Left lobe of liver (tissue), 2 donors: Measurements from ENCODE around the gene GRK5. TPM values are rescaled to one million over a fixed set of nuclear protein-coding genes. Genes with fewer than 3 reads are reported as not detected.

ENCODE experiments used
- ATAC-seq: fragments of 200-7000 bp; cut with Tn5 transposase; one replicate; pipeline ENCODE4 v1.9.1; 2020; ENCODE audit warnings: mild to moderate bottlenecking, moderate library complexity
- DNase-seq: peaks from one replicate; pipeline ENCODE4 v3.0.0-alpha.2; 2020; ENCODE audit warnings: low spot score
- total RNA-seq: library from RNA; stranded (reverse); gene quantifications from one replicate; pipeline ENCODE4 v1.2.1, GENCODE V29; 2021
- donor health status: DM: no; HTN: no; CAD: no; lungs with moderate emphysema.
- donor health status: DM: no; HTN: yes; CAD: no.

The GRK5 gene
- total RNA-seq, 1 donor from 2014 or later, result 8.4 TPM

GRCh38 chr10:119371704-119372663 is 164.6 kb downstream of the GRK5 start:
- no peak for DNase-seq
- no peak for ATAC-seq

GRCh38 chr10:119373294-119374102 is 166.1 kb downstream of the GRK5 start:
- DNase-seq (no peak), ATAC-seq (no peak)

GRCh38 chr10:119374236-119374635 is 166.9 kb downstream of the GRK5 start:
- ATAC-seq, result no peak
- DNase-seq, result no peak

- no peak for ATAC-seq
- DNase-seq, result no peak
Observed at GRCh38 chr10:119375574-119376272, 168.4 kb downstream of the GRK5 start.

- DNase-seq, result no peak
- ATAC-seq, result no peak
Observed at GRCh38 chr10:119377451-119377957, 170.1 kb downstream of the GRK5 start.

GRCh38 chr10:119377958-119378736 is 170.8 kb downstream of the GRK5 start:
- no peak for ATAC-seq

GRCh38 chr10:119378737-119379067 is 171.3 kb downstream of the GRK5 start:
- DNase-seq, result no peak
- no peak for ATAC-seq

More at GRCh38 chr10:119377958-119378736, 170.8 kb downstream of the GRK5 start:
- DNase-seq, result no peak

- no peak for ATAC-seq
- no peak for DNase-seq
Observed at GRCh38 chr10:119379466-119380071, 172.2 kb downstream of the GRK5 start.

- ATAC-seq (no peak), DNase-seq (no peak)
Observed at GRCh38 chr10:119383174-119383856, 175.9 kb downstream of the GRK5 start.

- DNase-seq (no peak), ATAC-seq (no peak)
Observed at GRCh38 chr10:119384127-119384526, 176.8 kb downstream of the GRK5 start.

GRCh38 chr10:119386666-119387065 is 179.3 kb downstream of the GRK5 start:
- DNase-seq (no peak), ATAC-seq (no peak)

GRCh38 chr10:119388849-119389345 is 181.5 kb downstream of the GRK5 start:
- DNase-seq (no peak), ATAC-seq (no peak)

- DNase-seq (no peak), ATAC-seq (no peak)
Observed at GRCh38 chr10:119391440-119392251, 184.3 kb downstream of the GRK5 start.

GRCh38 chr10:119393019-119393418 is 185.6 kb downstream of the GRK5 start:
- DNase-seq (no peak), ATAC-seq (no peak)

GRCh38 chr10:119393421-119393820 is 186.1 kb downstream of the GRK5 start:
- ATAC-seq (no peak), DNase-seq (no peak)

GRCh38 chr10:119393845-119394244 is 186.5 kb downstream of the GRK5 start:
- DNase-seq (no peak), ATAC-seq (no peak)

- ATAC-seq, result no peak
- no peak for DNase-seq
Observed at GRCh38 chr10:119394657-119395279, 187.4 kb downstream of the GRK5 start.
